ENCODE data around the gene SLC23A2. TPM values are rescaled to one million over a fixed set of nuclear protein-coding genes. Genes with fewer than 3 reads are reported as not detected.

The SLC23A2 gene
- polyA plus RNA-seq, 3 donors, result 18.2 to 26.1 (median 22.6) TPM

DNA sequence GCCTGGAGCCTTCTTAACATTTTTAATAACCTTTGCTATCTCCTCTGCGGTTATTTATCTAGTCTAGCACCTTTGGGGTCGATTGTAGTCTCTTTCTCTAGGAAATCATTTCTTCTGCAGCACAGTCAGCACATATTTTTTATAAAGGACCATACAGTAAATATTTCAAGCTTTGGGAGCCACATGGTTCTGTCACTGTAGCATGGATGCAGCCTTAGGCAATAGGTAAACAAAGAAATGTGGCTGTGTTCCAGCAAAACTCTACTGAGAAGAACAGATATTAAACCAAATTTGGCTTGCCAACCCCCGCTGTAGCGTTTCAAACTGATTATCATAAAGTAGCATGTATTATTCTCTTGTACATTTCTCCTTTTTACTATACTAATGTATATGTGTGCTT is 95.7 kb downstream of the SLC23A2 start:
- no peak for DNase-seq

GRCh38 chr20:4905195-4905594 is 96.1 kb downstream of the SLC23A2 start:
- no peak for DNase-seq

GRCh38 chr20:4904127-4904860 is 97.0 kb downstream of the SLC23A2 start:
- DNase-seq, result no peak

- no peak for DNase-seq
Measured at GRCh38 chr20:4902788-4903187, 98.5 kb downstream of the SLC23A2 start.

GRCh38 chr20:4901031-4901818 is 100.1 kb downstream of the SLC23A2 start:
- no peak for DNase-seq

- no peak for DNase-seq
Measured at GRCh38 chr20:4898282-4899244, 102.7 kb downstream of the SLC23A2 start.

DNA sequence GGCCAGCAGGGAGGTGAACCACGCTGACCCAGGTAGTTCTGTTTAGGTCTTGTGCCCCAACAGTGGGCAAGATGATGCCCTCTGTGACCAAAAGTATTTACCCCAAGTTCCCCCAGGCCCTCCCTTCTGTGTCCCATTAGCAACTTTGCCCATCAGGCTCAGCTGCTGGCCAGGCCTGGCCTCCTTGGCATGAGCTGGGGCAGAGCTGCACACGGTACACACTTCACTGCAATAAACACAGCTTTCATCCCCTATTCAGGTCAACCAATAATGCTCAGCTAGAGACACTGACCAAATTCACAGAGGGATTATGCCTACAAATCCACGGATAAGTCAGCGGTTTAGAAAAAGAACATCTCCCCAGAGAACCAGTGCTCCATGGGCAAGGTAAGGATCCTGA is 103.7 kb downstream of the SLC23A2 start:
- no peak for DNase-seq

- DNase-seq, result no peak
Measured at GRCh38 chr20:4896971-4897497, 104.3 kb downstream of the SLC23A2 start.

- DNase-seq, result no peak
Measured at GRCh38 chr20:4896119-4896702, 105.1 kb downstream of the SLC23A2 start.

- DNase-seq, result no peak
Measured at GRCh38 chr20:4894981-4895381, 106.3 kb downstream of the SLC23A2 start.

GRCh38 chr20:4894409-4894808 is 106.9 kb downstream of the SLC23A2 start:
- no peak for DNase-seq

DNA sequence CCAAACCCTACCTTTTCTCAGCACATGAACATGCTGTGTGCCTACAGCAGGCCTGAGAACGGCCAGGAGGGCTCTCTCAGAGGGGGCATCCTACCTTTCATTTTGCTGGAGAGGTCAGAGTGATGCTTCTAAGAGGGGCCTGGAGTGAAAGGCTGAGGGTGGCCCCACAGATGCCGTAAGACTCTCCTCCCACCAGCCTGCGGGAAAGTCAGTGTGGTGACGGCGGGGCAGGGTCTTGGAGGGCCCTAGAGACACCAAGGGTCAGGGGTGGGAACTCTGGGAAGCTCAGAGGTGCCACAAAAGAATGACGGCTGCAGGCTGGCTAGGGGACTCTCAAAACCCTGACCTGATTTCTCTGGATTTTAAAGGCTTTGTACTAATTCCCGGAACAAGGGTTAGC is 107.6 kb downstream of the SLC23A2 start:
- DNase-seq, result no peak

- no peak for DNase-seq
Measured at GRCh38 chr20:4891997-4892396, 109.3 kb downstream of the SLC23A2 start.

DNA sequence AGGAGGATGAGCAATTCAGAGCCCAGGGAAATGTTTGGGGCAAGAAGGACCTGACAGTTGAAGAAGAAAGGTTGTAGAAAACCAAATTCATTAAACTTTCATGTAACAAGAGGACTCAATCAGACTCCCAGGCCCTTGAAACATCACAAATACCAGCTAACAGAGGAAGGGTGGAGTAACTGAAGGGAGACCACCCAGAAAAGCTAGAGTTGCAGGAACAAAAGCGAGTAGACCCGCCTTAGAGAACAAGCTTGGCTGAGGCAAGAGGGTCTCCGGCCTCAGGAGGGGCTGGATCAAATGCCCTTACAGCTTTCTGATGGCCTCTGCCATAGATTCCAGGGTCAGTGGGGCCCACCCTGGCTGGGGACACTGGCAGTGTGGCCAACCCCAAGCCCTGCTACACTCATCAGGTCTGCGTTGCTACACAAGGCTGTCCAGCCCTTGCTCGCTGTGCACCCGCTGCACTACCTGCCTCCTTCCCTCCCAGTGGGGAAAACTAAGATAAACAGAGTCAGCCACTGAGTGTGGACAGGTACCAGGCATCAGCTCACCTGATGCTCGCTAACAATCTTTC is 110.0 kb downstream of the SLC23A2 start:
- no peak for DNase-seq

GRCh38 chr20:4889446-4889845 is 111.9 kb downstream of the SLC23A2 start:
- DNase-seq, result no peak

DNA sequence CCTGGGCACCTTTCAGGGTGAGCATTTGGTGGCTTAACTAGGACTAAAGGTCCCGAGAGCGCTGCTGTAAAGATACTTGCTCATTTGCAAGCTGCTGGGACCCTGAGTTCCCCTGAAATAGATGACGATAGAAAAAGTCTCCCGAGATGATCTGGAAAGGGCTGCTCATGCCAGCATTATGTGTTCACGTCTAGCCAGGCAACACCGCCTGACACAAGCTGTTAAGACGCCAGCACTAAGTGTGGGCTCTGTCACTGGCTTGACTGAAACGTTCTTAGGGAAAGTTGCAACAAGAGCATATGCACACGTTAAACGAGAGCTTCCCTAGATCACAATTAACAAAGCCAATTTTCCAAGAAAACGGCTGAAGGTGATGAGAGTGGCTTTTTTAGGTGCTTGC is 113.7 kb downstream of the SLC23A2 start:
- no peak for DNase-seq

DNA sequence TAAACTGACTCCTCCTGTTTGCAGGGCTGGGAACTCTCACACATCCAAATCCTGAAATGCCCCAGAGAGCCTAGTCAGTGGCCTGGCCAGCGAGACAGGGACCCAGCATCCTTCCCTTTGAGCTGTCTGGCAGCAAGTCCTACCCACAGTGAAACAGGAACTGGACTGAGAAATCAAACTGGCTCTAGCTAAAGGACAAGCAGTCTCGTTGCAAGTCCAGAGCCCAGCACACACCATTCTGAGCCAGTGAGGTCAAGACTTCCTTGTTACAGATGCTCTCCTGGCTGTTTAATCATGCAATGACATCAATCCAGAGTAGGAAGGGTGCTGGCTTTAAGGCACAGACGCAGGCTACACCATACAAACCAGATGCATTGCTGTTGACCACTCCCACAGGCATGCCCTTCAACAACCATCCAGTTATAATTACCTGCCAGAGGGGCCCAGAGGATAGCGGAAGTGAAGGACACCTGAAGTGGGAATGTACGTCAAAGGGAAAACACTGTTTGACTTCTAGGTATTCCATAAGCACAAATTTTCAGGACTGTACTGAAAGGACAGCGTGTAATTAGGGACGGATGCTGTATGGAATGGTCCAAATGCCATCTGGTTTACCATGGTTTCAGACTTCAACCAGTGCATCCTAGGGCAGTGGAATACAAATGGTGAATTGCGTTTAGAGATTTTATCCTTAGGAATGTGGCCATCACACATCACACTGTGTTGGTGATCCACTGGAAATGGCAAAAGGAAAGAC is 114.4 kb downstream of the SLC23A2 start:
- DNase-seq, result no peak

DNA sequence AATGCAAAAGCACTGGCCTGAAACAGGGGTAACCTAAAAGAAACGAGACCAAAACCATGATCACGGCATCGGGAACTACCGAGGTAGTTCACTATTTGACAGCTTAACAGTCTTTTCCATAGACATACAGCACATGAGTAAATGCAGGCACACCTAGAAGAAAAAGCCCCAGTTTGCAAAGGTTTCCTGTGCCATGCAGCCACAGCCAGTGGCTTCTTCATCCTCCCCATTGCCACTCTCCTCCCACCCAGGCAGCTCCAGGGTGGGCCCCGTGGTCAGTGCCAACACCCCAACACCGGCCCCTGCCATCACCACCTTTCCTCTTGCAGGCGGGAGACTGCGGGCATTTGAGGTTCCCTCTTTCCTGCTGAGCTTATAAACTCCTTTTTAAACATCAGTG is 115.4 kb downstream of the SLC23A2 start:
- no peak for DNase-seq

- peak; percentile 40 for DNase-seq
Measured at GRCh38 chr20:4883546-4883945, 117.8 kb downstream of the SLC23A2 start.

GRCh38 chr20:4883051-4883450 is 118.3 kb downstream of the SLC23A2 start:
- DNase-seq, result no peak
